ENCODE measurements around the gene SPATA18.

- no peak for TF ChIP-seq SIN3A (IDR thresholded peaks at IDR 0.05; ENCODE audit: borderline replicate concordance, low read depth, low read length)
- no peak for TF ChIP-seq NFRKB (IDR thresholded peaks at IDR 0.05)
Measured at GRCh38 chr4:52126226-52126625, 75.1 kb downstream of the SPATA18 start.

Data from HepG2 (cell line).